Ectodermal cell (in vitro differentiated cells): ENCODE data around the gene MRPS10.

ENCODE experiments used
- H3K27ac ChIP-seq: 2 replicates; pipeline ENCODE4 v1.7.0; 2013; ENCODE audit warnings: mild to moderate bottlenecking, low read depth, low read length; ENCODE audit not compliant: insufficient read depth, poor library complexity, severe bottlenecking
- H3K27me3 ChIP-seq: 2 replicates; pipeline ENCODE4 v1.7.0; 2013; ENCODE audit warnings: mild to moderate bottlenecking, low read length; ENCODE audit not compliant: insufficient read depth, control insufficient read depth, poor library complexity, severe bottlenecking
- H3K36me3 ChIP-seq: one replicate; pipeline ENCODE4 v1.7.0; 2013; ENCODE audit warnings: low read length; ENCODE audit not compliant: control insufficient read depth, insufficient read depth
- H3K4me1 ChIP-seq: one replicate; pipeline ENCODE4 v1.7.0; 2013; ENCODE audit warnings: low read length; ENCODE audit not compliant: control insufficient read depth, insufficient read depth
- H3K4me3 ChIP-seq: 2 replicates; pipeline ENCODE4 v1.7.0; 2013; ENCODE audit warnings: low read depth, low read length, control low read depth; ENCODE audit not compliant: insufficient read depth
- H3K9me3 ChIP-seq: 2 replicates; pipeline ENCODE4 v1.7.0; 2013; ENCODE audit warnings: mild to moderate bottlenecking, low read length, moderate library complexity; ENCODE audit not compliant: control insufficient read depth
- WGBS, 2 experiments: methylation state at CpG; one replicate each; pipeline ENCODE4 v1.1.7; 2013; ENCODE audit warnings: missing lambda C conversion rate in 2 of 2; 5-methylcytosine and 5-hydroxymethylcytosine counted together

MRPS10 gene

DNA sequence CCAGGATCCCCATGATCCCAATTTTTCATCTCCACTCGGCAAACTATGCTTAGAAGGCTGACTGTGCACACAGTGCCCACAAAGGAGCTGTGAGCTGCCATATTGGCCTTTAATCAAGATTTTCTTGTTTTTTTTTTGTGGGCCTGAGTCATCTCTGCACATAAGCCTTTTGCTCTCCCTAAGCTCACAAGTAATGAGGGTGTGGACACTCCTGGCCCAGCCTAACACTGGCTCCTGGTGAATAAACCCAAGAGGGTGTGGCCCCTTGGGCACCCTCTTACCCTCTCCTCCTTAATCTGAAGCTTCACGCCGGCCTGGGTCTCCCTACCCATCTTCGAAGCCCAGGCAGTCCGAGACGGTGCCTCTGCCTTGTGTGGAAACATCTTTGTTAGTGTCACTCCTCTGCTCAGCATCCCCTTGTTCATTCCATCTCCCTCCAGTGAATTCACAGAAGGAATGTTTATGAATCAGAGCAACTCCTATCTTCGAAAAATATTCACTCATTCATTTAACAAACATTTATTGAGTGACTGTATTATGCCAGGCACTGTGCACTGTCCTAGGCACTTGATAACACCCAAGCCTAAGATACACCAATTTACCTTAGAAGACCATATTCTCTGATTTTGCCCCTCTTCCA lies 22.2 kb upstream of the MRPS10 start:
- peaks cover 7% of the 10 kb centered on the region for H3K36me3 ChIP-seq
- no peaks in the 10 kb centered on the region for H3K9me3 ChIP-seq
- H3K27ac ChIP-seq = no peak overlapping the region
- no peaks in the 10 kb centered on the region for H3K4me1 ChIP-seq
- WGBS, 2 experiments = 92 to 94% methylated on average over 7 of the region's 7 CpGs
- H3K27me3 ChIP-seq = no peaks in the 10 kb centered on the region
- no peak overlapping the region for H3K4me3 ChIP-seq

DNA sequence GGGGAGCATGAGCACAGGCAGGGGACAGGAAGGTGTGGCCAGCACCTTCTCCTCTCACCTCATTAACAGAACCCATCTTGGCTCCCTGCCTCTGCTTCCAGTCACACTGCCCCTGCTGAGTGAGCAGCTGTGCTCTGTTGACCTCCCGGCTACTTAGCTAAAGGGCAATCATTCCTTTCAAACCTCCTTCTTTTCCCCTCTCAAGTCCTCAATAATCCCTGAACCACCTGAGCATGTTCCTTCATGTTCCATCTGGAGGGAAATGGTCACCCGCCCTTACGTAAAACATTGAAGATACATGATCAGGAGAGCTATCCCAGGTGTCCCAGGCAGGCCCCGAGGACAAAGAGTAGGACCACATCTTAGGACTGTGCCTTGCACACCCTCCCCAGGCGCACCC lies 21.7 kb upstream of the MRPS10 start:
- no peaks in the 10 kb centered on the region for H3K27me3 ChIP-seq
- H3K27ac ChIP-seq = no peak overlapping the region
- no peak overlapping the region for H3K4me3 ChIP-seq
- H3K36me3 ChIP-seq = peaks cover 7% of the 10 kb centered on the region
- WGBS, 2 experiments = 91 to 93% methylated on average over 5 of the region's 5 CpGs
- no peaks in the 10 kb centered on the region for H3K9me3 ChIP-seq
- H3K4me1 ChIP-seq = no peaks in the 10 kb centered on the region

DNA sequence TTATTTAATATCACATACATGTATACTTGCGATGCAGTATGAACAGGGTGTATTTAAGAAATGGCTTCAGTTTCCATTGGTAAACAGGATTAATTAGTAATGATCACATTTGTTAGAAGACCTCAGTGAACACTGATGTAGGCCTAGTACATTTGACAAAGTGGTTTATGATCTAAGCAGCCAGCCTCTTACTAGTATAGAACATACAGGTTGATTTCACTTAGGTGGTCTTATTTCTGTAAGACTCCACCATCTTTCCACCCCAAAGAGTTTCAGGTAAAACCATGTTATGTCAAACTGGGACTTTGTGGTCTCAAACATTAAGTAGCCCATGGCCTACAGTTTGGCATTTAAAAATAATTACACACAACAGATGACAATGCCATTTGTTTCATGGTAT lies 20.2 kb upstream of the MRPS10 start:
- H3K36me3 ChIP-seq = peaks cover under 1% of the 10 kb centered on the region
- no peaks in the 10 kb centered on the region for H3K9me3 ChIP-seq
- no peaks in the 10 kb centered on the region for H3K27me3 ChIP-seq
- no peaks in the 10 kb centered on the region for H3K4me1 ChIP-seq
- no peak overlapping the region for H3K4me3 ChIP-seq
- no peak overlapping the region for H3K27ac ChIP-seq
- WGBS, 2 experiments = 100% methylated on average over 1 of the region's 1 CpG

DNA sequence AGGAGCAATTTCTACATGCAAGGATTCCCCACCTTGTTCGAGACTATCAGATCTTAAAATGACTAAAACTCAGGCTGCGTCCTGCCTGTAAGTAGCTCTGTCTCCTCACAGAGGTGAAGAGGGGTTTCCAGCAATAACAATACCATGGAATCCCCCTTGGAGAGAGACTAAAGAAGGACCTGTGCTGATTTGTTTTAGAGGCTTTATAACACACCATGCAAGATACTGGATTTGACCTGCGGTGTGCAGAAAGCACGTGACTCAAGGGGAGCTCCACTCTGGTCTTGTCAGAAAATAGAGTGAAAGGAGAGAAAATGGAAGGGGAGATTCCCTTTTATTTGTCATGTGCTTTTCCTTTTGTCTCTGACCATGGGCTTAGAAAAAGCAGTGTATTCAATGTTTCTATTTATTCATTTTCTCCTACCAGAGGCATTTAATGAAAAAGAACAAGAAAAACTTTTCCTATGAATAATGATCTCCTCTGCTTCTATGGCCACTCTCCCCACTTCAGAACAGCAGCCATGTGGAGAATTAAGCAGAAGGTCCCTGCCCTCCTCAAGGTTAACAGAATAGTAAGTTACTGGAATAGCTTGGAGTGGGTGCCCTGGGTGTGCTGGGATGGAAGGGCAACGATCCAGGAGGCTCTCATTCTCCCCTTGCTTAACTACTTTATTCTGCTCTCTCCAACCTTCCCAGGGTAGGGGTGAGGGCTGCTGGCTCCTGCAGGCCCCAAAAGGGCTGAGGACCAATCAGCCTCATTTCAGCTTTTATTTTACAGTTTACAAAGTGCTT lies 19.2 kb upstream of the MRPS10 start:
- 89 to 90% methylated on average over 4 to 5 of the region's 5 CpGs for WGBS, 2 experiments
- H3K27ac ChIP-seq = no peak overlapping the region
- no peak overlapping the region for H3K4me3 ChIP-seq
- H3K4me1 ChIP-seq = no peaks in the 10 kb centered on the region
- no peaks in the 10 kb centered on the region for H3K27me3 ChIP-seq
- peaks cover 8% of the 10 kb centered on the region for H3K36me3 ChIP-seq
- no peaks in the 10 kb centered on the region for H3K9me3 ChIP-seq

DNA sequence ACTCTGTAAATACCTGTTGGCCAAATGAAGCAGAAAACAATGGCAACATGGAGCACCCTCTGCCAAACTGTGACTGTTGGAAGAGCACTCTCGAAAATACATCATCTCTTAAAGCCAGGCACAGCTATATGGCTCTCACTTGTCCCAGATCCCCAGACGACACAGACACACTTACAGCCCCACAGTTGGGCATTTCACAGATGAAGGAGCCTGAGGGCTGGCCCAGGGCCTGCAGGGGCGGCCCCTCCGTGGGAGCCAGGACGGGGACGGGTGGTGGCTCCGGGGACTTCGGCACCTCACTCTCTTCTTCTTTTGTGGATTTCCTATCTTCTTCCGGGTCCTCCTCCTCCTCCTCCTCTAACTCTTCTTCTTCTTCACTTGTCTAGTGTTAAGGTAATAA lies 18.4 kb upstream of the MRPS10 start:
- Histone ChIP-seq H3K27ac (no peak overlapping the region), H3K27me3 (no peaks in the 10 kb centered on the region), H3K4me1 (no peaks in the 10 kb centered on the region), H3K36me3 (peaks cover 8% of the 10 kb centered on the region), H3K9me3 (no peaks in the 10 kb centered on the region), H3K4me3 (no peak overlapping the region)
- 97 to 99% methylated on average over 8 to 9 of the region's 9 CpGs for WGBS, 2 experiments

DNA sequence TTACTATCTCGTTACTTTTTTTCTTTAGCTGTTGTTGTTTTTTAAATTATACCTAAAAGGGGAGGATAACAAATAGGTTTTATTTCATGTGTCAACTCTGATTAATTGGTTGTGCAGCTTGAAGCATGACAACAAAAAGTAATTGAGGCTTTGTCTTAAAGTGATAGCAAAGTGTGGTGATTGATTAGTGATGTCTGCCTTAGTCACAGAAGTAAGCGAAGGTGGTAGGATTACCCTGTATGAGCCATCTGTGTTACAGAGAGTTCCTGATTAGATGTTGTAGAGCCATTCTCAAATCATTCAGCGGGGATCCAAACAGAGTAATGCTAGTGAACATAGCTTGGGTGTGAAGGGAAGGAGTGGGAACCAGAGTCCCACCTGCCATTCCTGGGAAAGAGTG lies 14.4 kb upstream of the MRPS10 start:
- 94 to 96% methylated on average over 2 of the region's 3 CpGs for WGBS, 2 experiments
- no peaks in the 10 kb centered on the region for H3K9me3 ChIP-seq

DNA sequence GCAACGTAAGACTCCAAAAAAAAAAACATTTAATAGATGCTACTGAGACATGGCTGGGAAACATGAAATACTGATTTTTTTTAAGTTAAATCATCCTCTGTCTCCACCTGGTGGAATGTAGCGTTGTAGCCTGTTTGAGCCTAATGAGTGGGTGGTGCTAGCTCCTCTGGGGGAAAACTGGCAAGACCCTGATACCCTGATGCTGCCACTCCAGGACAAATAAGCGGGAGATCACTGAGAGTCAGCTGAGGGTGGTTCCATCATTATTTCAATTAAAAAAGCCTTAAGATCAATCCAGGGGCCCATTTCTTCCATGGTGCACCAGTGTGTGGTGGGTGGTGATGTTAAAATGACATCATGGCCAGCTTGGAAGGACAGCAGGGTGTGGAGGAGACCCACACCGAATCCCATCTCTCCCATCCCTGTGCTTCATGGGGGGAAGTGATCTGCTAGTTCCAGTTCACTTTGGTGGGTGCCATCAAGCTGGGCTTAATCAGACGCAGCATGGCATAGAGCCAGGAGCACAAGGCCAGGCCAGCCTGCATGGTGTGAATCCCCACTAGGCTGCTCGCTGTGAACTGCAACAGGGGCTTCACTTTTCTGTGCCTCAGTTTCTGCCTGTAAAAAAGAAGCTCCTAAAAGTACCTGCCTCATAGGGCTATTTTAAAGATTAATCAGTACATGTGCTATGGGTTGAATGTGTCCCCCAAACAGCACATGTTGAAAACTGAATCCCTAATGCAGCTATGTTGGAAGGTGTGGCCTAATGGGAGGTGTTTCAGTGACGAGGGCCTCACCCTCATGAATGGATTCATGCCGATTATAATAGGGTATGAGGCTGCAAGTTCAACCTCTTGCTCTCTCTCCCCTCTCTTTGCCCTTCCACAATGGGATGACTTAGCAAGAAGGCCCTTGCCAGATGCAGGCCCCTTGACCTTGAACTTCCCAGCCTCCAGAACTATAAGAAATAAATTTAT lies 13.0 kb upstream of the MRPS10 start:
- Histone ChIP-seq H3K4me1 (no peaks in the 10 kb centered on the region), H3K4me3 (no peak overlapping the region), H3K27me3 (no peaks in the 10 kb centered on the region), H3K9me3 (no peaks in the 10 kb centered on the region), H3K36me3 (peaks cover 12% of the 10 kb centered on the region), H3K27ac (no peak overlapping the region)
- 91 to 92% methylated on average over 8 of the region's 8 CpGs for WGBS, 2 experiments

More for the DNA sequence above, 14.4 kb upstream of the MRPS10 start:
- Histone ChIP-seq H3K36me3 (peaks cover 8% of the 10 kb centered on the region), H3K27ac (no peak overlapping the region), H3K4me1 (no peaks in the 10 kb centered on the region), H3K4me3 (no peak overlapping the region), H3K27me3 (no peaks in the 10 kb centered on the region)

DNA sequence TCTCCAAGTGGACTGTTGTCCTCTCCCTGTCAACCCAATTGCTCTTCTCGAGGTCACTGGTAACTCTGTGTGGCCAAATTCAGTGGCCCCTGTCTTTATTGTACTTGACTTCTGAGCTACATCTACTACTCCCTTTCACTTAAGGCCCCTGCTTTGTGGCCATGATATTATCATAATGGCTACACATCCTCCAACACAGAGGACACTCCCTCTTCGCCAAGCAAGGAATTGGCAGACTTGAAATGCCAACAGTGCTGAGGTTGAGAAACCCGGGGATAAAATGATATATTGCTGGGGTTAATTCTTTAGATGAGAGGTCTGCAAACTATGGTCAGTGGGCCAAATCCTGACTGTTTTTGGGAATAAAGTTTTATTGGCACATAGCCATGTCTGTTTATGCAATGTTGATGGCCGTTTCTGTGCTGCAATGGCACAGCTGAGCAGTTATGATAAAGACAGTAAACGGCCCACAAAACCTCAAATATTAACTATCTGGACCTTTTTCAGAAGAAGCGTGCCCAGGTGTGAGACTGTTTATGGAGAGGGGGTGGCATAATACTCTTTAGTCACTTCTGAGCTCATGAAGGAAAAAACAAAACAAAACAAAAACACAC lies 12.0 kb upstream of the MRPS10 start:
- 92 to 94% methylated on average over 5 of the region's 6 CpGs for WGBS, 2 experiments
- H3K27me3 ChIP-seq = no peaks in the 10 kb centered on the region
- H3K27ac ChIP-seq = no peak overlapping the region
- H3K4me1 ChIP-seq = no peaks in the 10 kb centered on the region
- H3K4me3 ChIP-seq = no peak overlapping the region
- no peaks in the 10 kb centered on the region for H3K9me3 ChIP-seq
- H3K36me3 ChIP-seq = peaks cover 12% of the 10 kb centered on the region

DNA sequence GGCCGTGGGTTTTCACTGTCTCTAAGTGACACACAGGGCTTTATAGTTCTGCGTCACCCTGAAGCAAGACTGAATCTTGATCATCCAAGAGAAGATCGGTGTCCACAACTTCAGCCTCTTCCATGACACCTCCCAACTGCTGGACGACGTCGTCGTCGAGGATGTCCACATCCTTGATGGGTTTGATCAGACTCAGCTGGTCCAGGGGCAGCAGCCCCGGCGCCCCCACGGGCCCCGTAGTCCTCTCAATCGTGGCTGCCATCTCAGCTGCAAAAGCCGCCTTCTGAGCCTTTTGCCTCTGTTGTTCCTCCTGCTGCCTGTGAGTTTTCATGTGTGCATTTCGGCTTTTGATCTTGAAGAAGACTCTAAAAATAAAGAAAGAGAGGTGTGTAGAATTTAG lies 10.6 kb upstream of the MRPS10 start:
- H3K4me1 ChIP-seq = no peaks in the 10 kb centered on the region
- peaks cover 12% of the 10 kb centered on the region for H3K36me3 ChIP-seq
- H3K27ac ChIP-seq = no peak overlapping the region
- WGBS, 2 experiments = 94 to 96% methylated on average over 15 of the region's 15 CpGs
- H3K4me3 ChIP-seq = no peak overlapping the region
- H3K27me3 ChIP-seq = no peaks in the 10 kb centered on the region
- H3K9me3 ChIP-seq = no peaks in the 10 kb centered on the region
